Naive thymus-derived CD8-positive, alpha-beta T cell (primary cell): Measurements from ENCODE around the gene GRIK4. TPM values are rescaled to one million over a fixed set of nuclear protein-coding genes. Genes with fewer than 3 reads are reported as not detected.

Source experiments
- ATAC-seq, 2 donors: fragments of 150-1000 bp; cut with Tn5 transposase in 1 of 2; sonication (Bioruptor Pico), chemical (Tn5 transposase) in 1 of 2; 1 replicate in 1 of 2; 2 replicates in 1 of 2; pipeline ENCODE4 v1.10.0; 2021; ENCODE audit warnings: mild to moderate bottlenecking in 2 of 2, moderate library complexity in 2 of 2
- POLR2A ChIA-PET: fragments of 350-600 bp; sonication (Branson Sonifier 250); formaldehyde crosslinking; loops from one replicate; lab custom pipeline; 2021; ENCODE audit warnings: antibody characterized with exemption; lab: Charles Lee
- DNase-seq, 10 donors: peaks; one replicate each; pipeline versions ENCODE4 v3.0.0 to v3.0.0-alpha.2; 2020 to 2022
- H3K27ac Mint-ChIP-seq, 10 donors: one replicate each; pipeline ENCODE4 v1.8.0; 2020 to 2022; ENCODE audit warnings: mild to moderate bottlenecking in 10 of 10, mixed read lengths in 10 of 10, moderate library complexity in 4 of 10, inconsistent platforms in 1 of 10
- H3K27me3 Mint-ChIP-seq, 5 donors: one replicate each; pipeline ENCODE4 v1.8.0; 2021 to 2022; ENCODE audit warnings: mixed read lengths in 5 of 5
- H3K36me3 Mint-ChIP-seq, 3 donors: one replicate each; pipeline ENCODE4 v1.8.0; 2020 to 2022; ENCODE audit warnings: mixed read lengths in 3 of 3, mild to moderate bottlenecking in 2 of 3, inconsistent platforms in 1 of 3
- H3K4me1 Mint-ChIP-seq, 4 donors: one replicate each; pipeline ENCODE4 v1.8.0; 2021 to 2022; ENCODE audit warnings: mixed read lengths in 4 of 4
- H3K4me3 Mint-ChIP-seq, 10 donors: one replicate each; pipeline ENCODE4 v1.8.0; 2020 to 2022; ENCODE audit warnings: mild to moderate bottlenecking in 10 of 10, mixed read lengths in 10 of 10, moderate library complexity in 6 of 10, inconsistent platforms in 1 of 10
- H3K9me3 Mint-ChIP-seq, 9 donors: one replicate each; pipeline ENCODE4 v1.8.0; 2020 to 2022; ENCODE audit warnings: mixed read lengths in 9 of 9, mild to moderate bottlenecking in 3 of 9, inconsistent platforms in 1 of 9, moderate library complexity in 1 of 9
- polyA plus RNA-seq, 3 donors: library from polyadenylated mRNA; unstranded; fragments of 300-500 nt; fragmentation: Illumina TruSeq; gene quantifications; one replicate each; pipeline ENCODE4 v1.2.3, GENCODE V29; 2021
- total RNA-seq, 8 experiments: library from RNA in 2 of 8; stranded (reverse) in 2 of 8; gene quantifications; one replicate each; pipeline ENCODE4 v1.2.3 and lab custom pipeline; 2021 to 2026

GRIK4 gene
- total and polyA plus RNA-seq, 5 experiments from 2014 or later: not detected

GRCh38 chr11:120712014-120712413, 200.5 kb downstream of the GRIK4 start:
- H3K27ac Mint-ChIP-seq: no peak overlapping the region
- POLR2A ChIA-PET: no interaction called here
- no peak for DNase-seq
- H3K4me1 Mint-ChIP-seq: peaks cover 3 to 13% (median 7%) of the 10 kb centered on the region in 4 donors
- peaks cover 0 to 14% (median 0%) of the 10 kb centered on the region in 9 donors for H3K9me3 Mint-ChIP-seq
- H3K4me3 Mint-ChIP-seq: no peak overlapping the region
- H3K36me3 Mint-ChIP-seq: peaks cover 0 to 8% (median 0%) of the 10 kb centered on the region in 3 donors
- ATAC-seq: no peak
- H3K27me3 Mint-ChIP-seq: peaks cover 3 to 16% (median 12%) of the 10 kb centered on the region in 5 donors

- Mint-ChIP-seq H3K4me3 (no peak overlapping the region), H3K4me1 (peaks cover 3 to 13% (median 7%) of the 10 kb centered on the region in 4 donors), H3K36me3 (no peaks in the 10 kb centered on the region), H3K27me3 (peaks cover 3 to 19% (median 12%) of the 10 kb centered on the region in 5 donors), H3K27ac (no peak overlapping the region), H3K9me3 (peaks cover 0 to 5% (median 0%) of the 10 kb centered on the region in 9 donors)
- POLR2A ChIA-PET: no interaction called here
- no peak for DNase-seq
- ATAC-seq: no peak
These were observed 201.3 kb downstream of the GRIK4 start for GRCh38 chr11:120712881-120713280.

GRCh38 chr11:120713296-120713695, 201.7 kb downstream of the GRIK4 start:
- no peak for ATAC-seq
- Mint-ChIP-seq H3K4me3 (no peak overlapping the region), H3K9me3 (peaks cover 0 to 4% (median 0%) of the 10 kb centered on the region in 9 donors), H3K27me3 (peaks cover 3 to 23% (median 12%) of the 10 kb centered on the region in 5 donors), H3K27ac (no peak overlapping the region), H3K36me3 (no peaks in the 10 kb centered on the region), H3K4me1 (peaks cover 3 to 13% (median 7%) of the 10 kb centered on the region in 4 donors)
- no peak for DNase-seq
- POLR2A ChIA-PET: no interaction called here

GRCh38 chr11:120714438-120714837, 202.9 kb downstream of the GRIK4 start:
- peak overlapping the region in 7 of 10 donors; percentile 8 to 81 (median 13) for H3K4me3 Mint-ChIP-seq
- H3K9me3 Mint-ChIP-seq: no peaks in the 10 kb centered on the region
- POLR2A ChIA-PET: no interaction called here
- no peak for ATAC-seq
- peaks cover 3 to 13% (median 7%) of the 10 kb centered on the region in 4 donors for H3K4me1 Mint-ChIP-seq
- DNase-seq: no peak
- H3K27me3 Mint-ChIP-seq: peaks cover 5 to 25% (median 12%) of the 10 kb centered on the region in 5 donors
- no peaks in the 10 kb centered on the region for H3K36me3 Mint-ChIP-seq
- no peak overlapping the region for H3K27ac Mint-ChIP-seq

GRCh38 chr11:120715239-120715638, 203.7 kb downstream of the GRIK4 start:
- H3K27me3 Mint-ChIP-seq: peaks cover 5 to 33% (median 15%) of the 10 kb centered on the region in 5 donors
- peak overlapping the region in 3 of 10 donors; percentile 28 to 49 (median 36) for H3K27ac Mint-ChIP-seq
- H3K9me3 Mint-ChIP-seq: no peaks in the 10 kb centered on the region
- ATAC-seq (no peak), DNase-seq (peak in 2 of 10 donors; percentile 9 to 10)
- POLR2A ChIA-PET: no interaction called here
- H3K4me3 Mint-ChIP-seq: peak overlapping the region; percentile 42 to 85 (median 72)
- H3K36me3 Mint-ChIP-seq: no peaks in the 10 kb centered on the region
- peaks cover 3 to 13% (median 7%) of the 10 kb centered on the region in 4 donors for H3K4me1 Mint-ChIP-seq

- Mint-ChIP-seq H3K4me1 (peaks cover 4 to 13% (median 7%) of the 10 kb centered on the region in 4 donors), H3K27ac (no peak overlapping the region), H3K27me3 (peaks cover 13 to 47% (median 24%) of the 10 kb centered on the region in 5 donors), H3K9me3 (no peaks in the 10 kb centered on the region), H3K36me3 (no peaks in the 10 kb centered on the region), H3K4me3 (no peak overlapping the region)
- POLR2A ChIA-PET: no interaction called here
- DNase-seq: no peak
- no peak for ATAC-seq
These were observed 205.5 kb downstream of the GRIK4 start for GRCh38 chr11:120717042-120717441.

- peaks cover 13 to 46% (median 25%) of the 10 kb centered on the region in 5 donors for H3K27me3 Mint-ChIP-seq
- POLR2A ChIA-PET: no interaction called here
- H3K4me3 Mint-ChIP-seq: no peak overlapping the region
- H3K36me3 Mint-ChIP-seq: no peaks in the 10 kb centered on the region
- no peak overlapping the region for H3K27ac Mint-ChIP-seq
- H3K4me1 Mint-ChIP-seq: peaks cover 4 to 13% (median 7%) of the 10 kb centered on the region in 4 donors
- no peaks in the 10 kb centered on the region for H3K9me3 Mint-ChIP-seq
- DNase-seq (no peak), ATAC-seq (no peak)
These were observed 206.1 kb downstream of the GRIK4 start for GRCh38 chr11:120717623-120718022.

GRCh38 chr11:120718171-120718570, 206.6 kb downstream of the GRIK4 start:
- POLR2A ChIA-PET: no interaction called here
- no peaks in the 10 kb centered on the region for H3K9me3 Mint-ChIP-seq

GRCh38 chr11:120719348-120719747, 207.8 kb downstream of the GRIK4 start:
- no peak overlapping the region for H3K27ac Mint-ChIP-seq
- no peak overlapping the region for H3K4me3 Mint-ChIP-seq
- DNase-seq: no peak
- peaks cover 0 to 2% (median 0%) of the 10 kb centered on the region in 9 donors for H3K9me3 Mint-ChIP-seq
- H3K36me3 Mint-ChIP-seq: no peaks in the 10 kb centered on the region
- H3K27me3 Mint-ChIP-seq: peaks cover 10 to 40% (median 29%) of the 10 kb centered on the region in 5 donors
- H3K4me1 Mint-ChIP-seq: peaks cover 4 to 13% (median 7%) of the 10 kb centered on the region in 4 donors
- no peak for ATAC-seq
- POLR2A ChIA-PET: no interaction called here

More at GRCh38 chr11:120718171-120718570, 206.6 kb downstream of the GRIK4 start:
- Mint-ChIP-seq H3K36me3 (no peaks in the 10 kb centered on the region), H3K4me3 (no peak overlapping the region), H3K27ac (no peak overlapping the region), H3K4me1 (peaks cover 4 to 13% (median 7%) of the 10 kb centered on the region in 4 donors), H3K27me3 (peaks cover 11 to 40% (median 27%) of the 10 kb centered on the region in 5 donors)
- no peak for DNase-seq
- no peak for ATAC-seq

GRCh38 chr11:120720760-120721159, 209.2 kb downstream of the GRIK4 start:
- Mint-ChIP-seq H3K9me3 (peaks cover 0 to 7% (median 0%) of the 10 kb centered on the region in 9 donors), H3K36me3 (peaks cover 0 to 4% (median 0%) of the 10 kb centered on the region in 3 donors), H3K27me3 (peaks cover 8 to 33% (median 26%) of the 10 kb centered on the region in 5 donors), H3K27ac (no peak overlapping the region), H3K4me1 (peaks cover 0 to 2% (median 0%) of the 10 kb centered on the region in 4 donors), H3K4me3 (no peak overlapping the region)
- DNase-seq: no peak
- ATAC-seq: no peak
- POLR2A ChIA-PET: no interaction called here

- Mint-ChIP-seq H3K27ac (no peak overlapping the region), H3K9me3 (peaks cover 0 to 7% (median 0%) of the 10 kb centered on the region in 9 donors), H3K27me3 (peaks cover 8 to 31% (median 26%) of the 10 kb centered on the region in 5 donors), H3K4me1 (peaks cover 0 to 2% (median 0%) of the 10 kb centered on the region in 4 donors), H3K36me3 (peaks cover 0 to 4% (median 0%) of the 10 kb centered on the region in 3 donors), H3K4me3 (no peak overlapping the region)
- no peak for DNase-seq
- ATAC-seq: no peak
- POLR2A ChIA-PET: interaction anchor here (0.7 kb wide), 1 partner anchor 9 kb away, joined by 3 read pairs; no protein-coding TSS in a partner anchor
These were observed 211.0 kb downstream of the GRIK4 start for GRCh38 chr11:120722524-120722923.

- no peak overlapping the region for H3K4me3 Mint-ChIP-seq
- ATAC-seq: no peak
- no peak overlapping the region for H3K27ac Mint-ChIP-seq
- H3K9me3 Mint-ChIP-seq: peaks cover 0 to 9% (median 4%) of the 10 kb centered on the region in 9 donors
- H3K27me3 Mint-ChIP-seq: peaks cover 8 to 26% (median 22%) of the 10 kb centered on the region in 5 donors
- H3K36me3 Mint-ChIP-seq: peaks cover 0 to 4% (median 0%) of the 10 kb centered on the region in 3 donors
- POLR2A ChIA-PET: no interaction called here
- no peak for DNase-seq
- peaks cover 0 to 2% (median 0%) of the 10 kb centered on the region in 4 donors for H3K4me1 Mint-ChIP-seq
These were observed 212.2 kb downstream of the GRIK4 start for GRCh38 chr11:120723751-120724150.

GRCh38 chr11:120727752-120728151, 216.2 kb downstream of the GRIK4 start:
- DNase-seq (no peak), ATAC-seq (no peak)
- peaks cover 0 to 10% (median 7%) of the 10 kb centered on the region in 5 donors for H3K27me3 Mint-ChIP-seq
- H3K27ac Mint-ChIP-seq: no peak overlapping the region
- peaks cover 0 to 23% (median 9%) of the 10 kb centered on the region in 9 donors for H3K9me3 Mint-ChIP-seq
- peaks cover 0 to 9% (median 0%) of the 10 kb centered on the region in 3 donors for H3K36me3 Mint-ChIP-seq
- POLR2A ChIA-PET: interaction anchor here (0.6 kb wide), 1 partner anchor 200 kb away, joined by 5 read pairs; no protein-coding TSS in a partner anchor
- H3K4me1 Mint-ChIP-seq: no peaks in the 10 kb centered on the region
- no peak overlapping the region for H3K4me3 Mint-ChIP-seq
